Measurements from ENCODE around the gene FADS2.

FADS2 gene

GRCh38 chr11:61787928-61788491, 40.1 kb upstream of the FADS2 start:
- TF ChIP-seq ARNT (IDR thresholded peaks at IDR 0.05), result no peak
- TF ChIP-seq HDGF (IDR thresholded peaks at IDR 0.05; ENCODE audit: borderline replicate concordance), result no peak
- no peak for TF ChIP-seq FOXA1 (IDR thresholded peaks at IDR 0.05)
- no peak for TF ChIP-seq ZNF384 (IDR thresholded peaks at IDR 0.05)
- TF ChIP-seq L3MBTL2 (conservative IDR thresholded peaks at IDR 0.05), result no peak
- TF ChIP-seq NFRKB (IDR thresholded peaks at IDR 0.05), result no peak
- TF ChIP-seq TARDBP (IDR thresholded peaks at IDR 0.05), result no peak
- no peak for TF ChIP-seq SUZ12 (IDR thresholded peaks at IDR 0.05)
- no peak for TF ChIP-seq BHLHE40 (IDR thresholded peaks at IDR 0.05; ENCODE audit: borderline replicate concordance)
- no peak for TF ChIP-seq FOXM1 (IDR thresholded peaks at IDR 0.05; ENCODE audit: borderline replicate concordance)
- POLR2A ChIA-PET, result interaction anchor here (1.1 to 1.2 kb wide), 2 partner anchors 30 to 43 kb away, joined by 3 to 4 read pairs; no protein-coding TSS in a partner anchor

DNA sequence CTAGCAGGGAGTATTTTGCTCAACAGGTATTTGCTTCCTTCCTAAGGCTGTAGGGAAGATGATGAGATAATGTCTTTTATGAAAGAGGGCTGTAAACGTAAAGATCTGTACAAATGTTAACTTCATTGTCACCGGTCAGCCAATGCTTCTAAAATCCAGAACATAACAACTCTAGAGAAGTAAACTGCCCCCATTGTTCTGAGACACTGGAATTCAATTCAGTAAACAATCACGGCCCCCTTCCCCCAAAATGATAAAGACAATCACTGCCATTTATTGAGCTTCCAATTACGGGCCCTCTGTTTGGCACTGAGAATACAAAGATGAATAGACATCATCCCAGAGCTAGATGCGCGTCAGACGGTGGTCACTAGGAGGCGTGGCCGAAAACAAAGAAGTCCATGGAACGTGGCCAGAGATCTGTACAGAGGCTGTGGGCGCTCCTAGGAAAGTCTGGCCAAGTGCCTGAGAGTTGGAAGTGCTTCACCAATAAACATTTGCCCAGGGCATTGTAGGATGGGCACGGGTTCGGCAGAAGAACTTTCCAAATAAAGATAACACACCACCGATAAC, 36.3 kb upstream of the FADS2 start:
- POLR2A ChIA-PET, result interaction anchor here (0.9 to 2.8 kb wide), 12 partner anchors 9 to 89 kb away, joined by 3 to 27 read pairs (median 5); partner anchors contain the start of gene FADS1
- DNase-seq (ENCODE audit: extremely low spot score), result peak; percentile 56
- TF ChIP-seq NFRKB (IDR thresholded peaks at IDR 0.05) (no peak), BHLHE40 (IDR thresholded peaks at IDR 0.05; ENCODE audit: borderline replicate concordance) (no peak), ELF4 (IDR thresholded peaks at IDR 0.05) (no peak), SP1 (IDR thresholded peaks at IDR 0.05) (no peak), HDGF (IDR thresholded peaks at IDR 0.05; ENCODE audit: borderline replicate concordance) (no peak), L3MBTL2 (conservative IDR thresholded peaks at IDR 0.05) (no peak), ARNT (IDR thresholded peaks at IDR 0.05) (no peak), SUZ12 (IDR thresholded peaks at IDR 0.05) (no peak), LEF1 (IDR thresholded peaks at IDR 0.05; ENCODE audit: borderline replicate concordance) (no peak), TARDBP (IDR thresholded peaks at IDR 0.05) (no peak), FOXK2 (IDR thresholded peaks at IDR 0.05) (no peak), FOXA1 (IDR thresholded peaks at IDR 0.05) (no peak), FOXM1 (IDR thresholded peaks at IDR 0.05; ENCODE audit: borderline replicate concordance) (no peak), CTBP1 (IDR thresholded peaks at IDR 0.05; ENCODE audit: borderline replicate concordance) (no peak), ZNF384 (IDR thresholded peaks at IDR 0.05) (no peak)
- TF ChIP-seq, protein P1, sequence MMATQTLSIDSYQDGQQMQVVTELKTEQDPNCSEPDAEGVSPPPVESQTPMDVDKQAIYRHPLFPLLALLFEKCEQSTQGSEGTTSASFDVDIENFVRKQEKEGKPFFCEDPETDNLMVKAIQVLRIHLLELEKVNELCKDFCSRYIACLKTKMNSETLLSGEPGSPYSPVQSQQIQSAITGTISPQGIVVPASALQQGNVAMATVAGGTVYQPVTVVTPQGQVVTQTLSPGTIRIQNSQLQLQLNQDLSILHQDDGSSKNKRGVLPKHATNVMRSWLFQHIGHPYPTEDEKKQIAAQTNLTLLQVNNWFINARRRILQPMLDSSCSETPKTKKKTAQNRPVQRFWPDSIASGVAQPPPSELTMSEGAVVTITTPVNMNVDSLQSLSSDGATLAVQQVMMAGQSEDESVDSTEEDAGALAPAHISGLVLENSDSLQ (IDR thresholded peaks at IDR 0.05), result no peak
- CTCF ChIA-PET, result interaction anchor here (0.7 to 1.4 kb wide), 4 partner anchors 44 to 392 kb away, joined by 3 to 6 read pairs (median 4); no protein-coding TSS in a partner anchor

More at GRCh38 chr11:61787928-61788491, 40.1 kb upstream of the FADS2 start:
- peak; percentile 50 for DNase-seq (ENCODE audit: extremely low spot score)
- CTCF ChIA-PET, result interaction anchor here (0.8 to 2.7 kb wide), 6 partner anchors 9 to 55 kb away, joined by 3 to 17 read pairs (median 6); partner anchors contain the start of gene MYRF

DNA sequence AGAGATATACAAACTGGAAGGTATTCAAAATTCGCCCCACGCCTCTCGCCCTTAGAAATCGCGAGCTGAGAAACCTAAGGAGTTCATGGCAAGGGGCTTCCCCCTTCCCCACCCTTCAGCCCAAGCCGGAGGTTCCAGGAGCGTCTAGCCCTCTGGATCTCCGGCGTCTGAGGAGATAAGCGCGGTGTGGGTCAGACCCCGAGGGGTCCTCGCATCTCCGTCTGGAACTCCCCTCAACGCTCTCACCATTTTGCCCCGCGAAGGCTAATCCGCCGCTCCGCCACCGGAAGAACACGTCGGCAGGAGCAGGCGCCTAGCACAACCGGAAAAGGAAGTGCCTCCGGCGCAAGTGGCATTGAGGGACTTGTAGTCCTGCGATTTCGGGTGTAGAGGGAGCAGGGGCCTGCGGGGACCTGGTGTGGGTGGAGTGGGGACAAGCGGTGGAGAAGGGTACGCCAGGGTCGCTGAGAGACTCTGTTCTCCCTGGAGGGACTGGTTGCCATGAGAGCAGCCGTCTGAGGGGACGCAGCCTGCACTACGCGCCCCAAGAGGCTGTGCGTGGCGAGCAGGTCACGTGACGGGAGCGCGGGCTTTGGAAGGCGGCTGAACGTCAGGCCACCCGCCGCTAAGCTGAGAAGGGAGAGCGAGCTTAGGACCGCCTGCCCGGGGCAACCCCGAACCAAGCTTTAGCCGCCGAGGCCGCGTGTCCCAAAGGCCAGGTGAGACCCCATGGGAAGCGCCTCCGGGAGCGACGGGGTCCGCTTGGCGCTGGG, 35.6 kb upstream of the FADS2 start, which contains the start of the genes FEN1 and TMEM258:
FEN1 (plus strand) TSS at position 602 of the 773 bp plus-strand sequence. CDS start 2,451 bp downstream, outside the sequence.
TMEM258 (minus strand) TSS at position 290 of the 773 bp plus-strand sequence; CDS start at position 249, 41 bp downstream.
- ChIA-PET CTCF (interaction anchor here (0.7 to 1.4 kb wide), 4 partner anchors 39 to 392 kb away, joined by 3 to 6 read pairs (median 3); no protein-coding TSS in a partner anchor), POLR2A (interaction anchor here (0.7 to 2.8 kb wide), 23 partner anchors 9 to 331 kb away, joined by 3 to 27 read pairs (median 3); partner anchors contain the start of genes FADS1 and INCENP)
- DNase-seq (ENCODE audit: extremely low spot score), result peak; percentile 90
- no peak for TF ChIP-seq FOXA1 (IDR thresholded peaks at IDR 0.05)
- no peak for TF ChIP-seq SP1 (IDR thresholded peaks at IDR 0.05)
- 0 out of 2 replicates have a peak, but pooled peaks have one; percentile 26 for TF ChIP-seq NFRKB (IDR thresholded peaks at IDR 0.05)
- no peak for TF ChIP-seq ZNF384 (IDR thresholded peaks at IDR 0.05)
- no peak for TF ChIP-seq LEF1 (IDR thresholded peaks at IDR 0.05; ENCODE audit: borderline replicate concordance)
- TF ChIP-seq ELF4 (IDR thresholded peaks at IDR 0.05), result peak; percentile 91
- peak; percentile 91 for TF ChIP-seq L3MBTL2 (conservative IDR thresholded peaks at IDR 0.05)
- TF ChIP-seq TARDBP (IDR thresholded peaks at IDR 0.05), result no peak
- TF ChIP-seq ARNT (IDR thresholded peaks at IDR 0.05), result no peak
- peak; percentile 94 for TF ChIP-seq SUZ12 (IDR thresholded peaks at IDR 0.05)
- no peak for TF ChIP-seq FOXM1 (IDR thresholded peaks at IDR 0.05; ENCODE audit: borderline replicate concordance)
- TF ChIP-seq HDGF (IDR thresholded peaks at IDR 0.05; ENCODE audit: borderline replicate concordance), result no peak

DNA sequence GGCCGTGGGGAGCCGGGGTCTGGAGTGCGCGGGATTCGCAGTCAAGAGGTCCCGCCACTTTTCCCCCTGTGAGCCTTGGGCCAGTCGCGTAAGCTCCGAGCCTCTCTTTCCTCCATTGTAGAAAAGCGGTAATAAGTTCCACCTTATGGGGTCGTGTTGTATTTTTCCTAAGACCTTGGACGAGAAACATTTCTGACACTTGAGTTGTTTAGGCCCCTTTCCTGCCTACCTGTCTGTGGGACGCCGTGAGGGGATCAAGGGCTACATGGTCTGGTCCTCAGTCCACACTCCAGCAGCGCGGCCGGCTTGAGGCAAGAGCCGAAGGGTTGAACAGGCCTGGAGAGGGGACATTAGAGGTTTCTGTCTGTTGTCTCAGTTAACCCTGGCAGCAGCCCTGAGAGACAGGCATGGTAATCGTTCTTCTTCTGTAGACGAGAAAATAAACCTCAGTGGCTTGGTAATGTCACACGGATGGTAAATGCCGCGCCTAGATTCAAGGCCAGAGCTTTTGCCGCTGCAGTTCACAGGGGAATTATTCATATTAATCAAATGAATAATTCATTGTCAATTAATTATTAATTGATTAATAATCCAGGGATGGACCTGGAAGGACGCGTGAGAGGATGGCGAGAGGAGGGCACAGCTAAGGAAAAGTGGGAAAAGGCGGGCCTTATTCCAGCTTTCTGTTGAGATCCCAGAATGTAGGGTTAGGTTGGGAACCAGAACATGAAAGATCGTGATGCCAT, 34.8 kb upstream of the FADS2 start:
- ChIA-PET CTCF (interaction anchor here (1.0 to 1.4 kb wide), 3 partner anchors 40 to 77 kb away, joined by 3 to 6 read pairs (median 4); no protein-coding TSS in a partner anchor), POLR2A (interaction anchor here (0.7 to 2.8 kb wide), 19 partner anchors 8 to 330 kb away, joined by 3 to 27 read pairs (median 4); partner anchors contain the start of genes FADS1 and INCENP)
- no peak for DNase-seq (ENCODE audit: extremely low spot score)
- TF ChIP-seq L3MBTL2 (conservative IDR thresholded peaks at IDR 0.05) (peak; percentile 50; the same call in 1 of the 2 replicates), ELF4 (IDR thresholded peaks at IDR 0.05) (no peak), CTBP1 (IDR thresholded peaks at IDR 0.05; ENCODE audit: borderline replicate concordance) (no peak), FOXK2 (IDR thresholded peaks at IDR 0.05) (no peak)

DNA sequence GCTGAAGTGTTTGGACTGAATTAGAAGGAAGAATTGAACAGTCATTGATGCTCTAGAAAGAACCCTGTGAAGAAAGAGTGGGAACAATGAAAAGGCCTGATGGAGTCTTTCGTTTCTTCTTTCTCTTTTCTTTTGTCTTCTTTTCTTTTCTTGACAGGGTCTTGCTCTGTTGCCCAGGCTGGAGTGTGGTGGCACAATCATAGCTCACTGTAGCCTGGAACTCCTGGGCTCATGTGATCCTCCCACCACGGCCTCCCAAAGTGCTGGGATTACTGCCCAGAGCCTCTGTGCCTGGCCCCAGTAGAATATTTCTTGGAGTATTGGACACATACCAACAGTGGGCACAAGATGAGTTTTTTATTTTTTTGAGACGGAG, 34.3 kb upstream of the FADS2 start:
- ChIA-PET CTCF (interaction anchor here (0.7 to 1.0 kb wide), 2 partner anchors 77 to 1148 kb away, joined by 3 to 4 read pairs; no protein-coding TSS in a partner anchor), POLR2A (interaction anchor here (1.2 to 2.8 kb wide), 5 partner anchors 11 to 46 kb away, joined by 3 to 27 read pairs (median 5); partner anchors contain the start of gene FADS1)
- DNase-seq (ENCODE audit: extremely low spot score), result no peak
- no peak for TF ChIP-seq LEF1 (IDR thresholded peaks at IDR 0.05; ENCODE audit: borderline replicate concordance)

DNA sequence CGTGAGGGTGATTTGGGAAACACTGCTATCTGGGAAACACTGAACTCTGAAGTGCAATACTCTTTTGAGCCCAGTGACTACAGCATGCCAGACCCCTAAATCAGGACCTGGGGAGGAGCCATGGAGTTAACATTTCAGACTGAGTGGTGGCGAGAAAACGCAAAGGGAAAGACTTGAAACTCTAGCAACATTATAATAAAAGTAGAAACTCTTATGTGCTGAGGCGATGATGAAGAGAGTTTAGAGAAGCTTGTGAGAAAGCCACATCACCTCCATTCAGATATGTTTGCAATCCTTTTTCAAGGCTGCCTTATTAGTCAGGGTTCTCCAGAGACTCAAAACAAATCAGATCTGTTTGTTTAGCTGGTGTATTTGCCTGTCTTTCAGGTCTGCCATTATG, 33.5 kb upstream of the FADS2 start:
- TF ChIP-seq ZNF384 (IDR thresholded peaks at IDR 0.05), result no peak
- no peak for TF ChIP-seq LEF1 (IDR thresholded peaks at IDR 0.05; ENCODE audit: borderline replicate concordance)
- no peak for TF ChIP-seq ARNT (IDR thresholded peaks at IDR 0.05)
- TF ChIP-seq L3MBTL2 (conservative IDR thresholded peaks at IDR 0.05), result no peak
- no peak for TF ChIP-seq FOXK2 (IDR thresholded peaks at IDR 0.05)
- TF ChIP-seq SP1 (IDR thresholded peaks at IDR 0.05), result no peak
- TF ChIP-seq BHLHE40 (IDR thresholded peaks at IDR 0.05; ENCODE audit: borderline replicate concordance), result no peak
- TF ChIP-seq, protein P1 (IDR thresholded peaks at IDR 0.05), result no peak
- no peak for TF ChIP-seq CTBP1 (IDR thresholded peaks at IDR 0.05; ENCODE audit: borderline replicate concordance)
- no peak for TF ChIP-seq TARDBP (IDR thresholded peaks at IDR 0.05)
- TF ChIP-seq NFRKB (IDR thresholded peaks at IDR 0.05), result no peak
- TF ChIP-seq FOXA1 (IDR thresholded peaks at IDR 0.05), result no peak
- TF ChIP-seq ELF4 (IDR thresholded peaks at IDR 0.05), result no peak
- TF ChIP-seq SUZ12 (IDR thresholded peaks at IDR 0.05), result no peak
- TF ChIP-seq HDGF (IDR thresholded peaks at IDR 0.05; ENCODE audit: borderline replicate concordance), result no peak
- TF ChIP-seq FOXM1 (IDR thresholded peaks at IDR 0.05; ENCODE audit: borderline replicate concordance), result no peak
- no peak for DNase-seq (ENCODE audit: extremely low spot score)
- CTCF ChIA-PET, result interaction anchor here (1.1 kb wide), 2 partner anchors 45 to 313 kb away, joined by 3 read pairs; no protein-coding TSS in a partner anchor
- POLR2A ChIA-PET, result no interaction called here

Data from HEK293T (cell line).